OCI-LY1 (cell line): Measurements from ENCODE around the gene CMPK1.

Experiments
- EZH2 ChIP-seq: fragments of 200-600 bp; sonication (generic), shearing (Covaris generic); IDR thresholded peaks from 2 replicates; pipeline ENCODE4 v1.8.0; 2017; ENCODE audit warnings: borderline replicate concordance, mixed run types, mild to moderate bottlenecking, antibody characterized with exemption, low read length, moderate library complexity, mixed read lengths
- TF ChIP-seq, protein P1 (sequence below): fragments of 200-600 bp; sonication (generic), shearing (Covaris generic); IDR thresholded peaks from 2 replicates; pipeline ENCODE4 v1.5.1; 2017; ENCODE audit warnings: mild to moderate bottlenecking, antibody characterized with exemption, low read length, moderate library complexity, mixed read lengths

GRCh38 chr1:47382399-47382983 lies 48.9 kb downstream of the CMPK1 start:
- TF ChIP-seq EZH2, result no peak
- TF ChIP-seq, protein P1, sequence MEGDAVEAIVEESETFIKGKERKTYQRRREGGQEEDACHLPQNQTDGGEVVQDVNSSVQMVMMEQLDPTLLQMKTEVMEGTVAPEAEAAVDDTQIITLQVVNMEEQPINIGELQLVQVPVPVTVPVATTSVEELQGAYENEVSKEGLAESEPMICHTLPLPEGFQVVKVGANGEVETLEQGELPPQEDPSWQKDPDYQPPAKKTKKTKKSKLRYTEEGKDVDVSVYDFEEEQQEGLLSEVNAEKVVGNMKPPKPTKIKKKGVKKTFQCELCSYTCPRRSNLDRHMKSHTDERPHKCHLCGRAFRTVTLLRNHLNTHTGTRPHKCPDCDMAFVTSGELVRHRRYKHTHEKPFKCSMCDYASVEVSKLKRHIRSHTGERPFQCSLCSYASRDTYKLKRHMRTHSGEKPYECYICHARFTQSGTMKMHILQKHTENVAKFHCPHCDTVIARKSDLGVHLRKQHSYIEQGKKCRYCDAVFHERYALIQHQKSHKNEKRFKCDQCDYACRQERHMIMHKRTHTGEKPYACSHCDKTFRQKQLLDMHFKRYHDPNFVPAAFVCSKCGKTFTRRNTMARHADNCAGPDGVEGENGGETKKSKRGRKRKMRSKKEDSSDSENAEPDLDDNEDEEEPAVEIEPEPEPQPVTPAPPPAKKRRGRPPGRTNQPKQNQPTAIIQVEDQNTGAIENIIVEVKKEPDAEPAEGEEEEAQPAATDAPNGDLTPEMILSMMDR, result no peak
